Cardiac septum (tissue), 1 donor: ENCODE data around the gene PCDH12. TPM values are rescaled to one million over a fixed set of nuclear protein-coding genes. Genes with fewer than 3 reads are reported as not detected.

ENCODE experiments used
- DNase-seq: peaks from one replicate; pipeline ENCODE4 v3.0.0-alpha.2; 2020; ENCODE audit warnings: low spot score
- intact Hi-C: fragments of 100-400 bp; cut with DNase I; formaldehyde crosslinking; loops from one replicate; pipeline ENCODE4 v1.14.0; 2022
- long read RNA-seq: library from polyadenylated mRNA; unstranded; transcript quantifications from one replicate; pipeline ENCODE4 v2.0.0, GENCODE V29; 2021
- total RNA-seq: library from RNA; stranded (reverse); fragmentation: NEBNext Ultra II Directional; extraction: Animal tissue kit (Norgen Biotek cat#: 25700); gene quantifications from one replicate; pipeline ENCODE4 v1.2.1, GENCODE V29; 2021
- donor health status: DM: no; HTN: no; CAD: no.

The PCDH12 gene
- 4.9 TPM for total RNA-seq
- long read RNA-seq, full-length matches to known transcripts: 5 of 9 reads
- long read RNA-seq, partial matches to known transcripts: 1 of 9 reads
- long read RNA-seq, other reads (novel, unspliced or antisense): 3 of 9 reads

- intact Hi-C loops: loop anchor here (2.0 to 5.0 kb wide), 2 partner anchors 77 to 151 kb away; no protein-coding TSS in a partner anchor
- DNase-seq: no peak
Measured at GRCh38 chr5:141958113-141958512, at the start of gene PCDH12. TSS of gene PCDH12 (minus strand) at chr5:141958202. CDS start at chr5:141957851, 351 bp downstream.

GRCh38 chr5:142007237-142007544 lies 49.2 kb upstream of the PCDH12 start:
- no peak for DNase-seq
- intact Hi-C loops: no loop called here

- intact Hi-C loops: no loop called here
- DNase-seq: no peak
Measured at GRCh38 chr5:142006363-142007236, 48.6 kb upstream of the PCDH12 start.

- DNase-seq: no peak
- intact Hi-C loops: no loop called here
Measured at GRCh38 chr5:142003266-142003800, 45.3 kb upstream of the PCDH12 start.

- DNase-seq: no peak
- intact Hi-C loops: no loop called here
Measured at GRCh38 chr5:142000704-142001484, 42.9 kb upstream of the PCDH12 start.

GRCh38 chr5:142000173-142000572 lies 42.2 kb upstream of the PCDH12 start:
- no peak for DNase-seq
- intact Hi-C loops: no loop called here

- intact Hi-C loops: no loop called here
- no peak for DNase-seq
Measured at GRCh38 chr5:141997358-141997960, 39.5 kb upstream of the PCDH12 start.

GRCh38 chr5:141995656-141996055 lies 37.7 kb upstream of the PCDH12 start:
- intact Hi-C loops: no loop called here
- no peak for DNase-seq

- no peak for DNase-seq
- intact Hi-C loops: no loop called here
Measured at GRCh38 chr5:141994511-141995136, 36.6 kb upstream of the PCDH12 start.

- intact Hi-C loops: no loop called here
- DNase-seq: no peak
Measured at GRCh38 chr5:141992349-141992963, 34.5 kb upstream of the PCDH12 start.

GRCh38 chr5:141989720-141990119 lies 31.7 kb upstream of the PCDH12 start:
- intact Hi-C loops: loop anchor here (2.0 kb wide), 1 partner anchor 153 kb away; no protein-coding TSS in a partner anchor
- no peak for DNase-seq

GRCh38 chr5:141986072-141986471 lies 28.1 kb upstream of the PCDH12 start:
- intact Hi-C loops: no loop called here
- DNase-seq: no peak

- intact Hi-C loops: no loop called here
- DNase-seq: no peak
Measured at GRCh38 chr5:141982626-141983025, 24.6 kb upstream of the PCDH12 start.

GRCh38 chr5:141978389-141978788 lies 20.4 kb upstream of the PCDH12 start:
- no peak for DNase-seq
- intact Hi-C loops: no loop called here

GRCh38 chr5:141976176-141976575 lies 18.2 kb upstream of the PCDH12 start:
- DNase-seq: no peak
- intact Hi-C loops: no loop called here

- intact Hi-C loops: no loop called here
- DNase-seq: no peak
Measured at GRCh38 chr5:141973871-141974595, 16.0 kb upstream of the PCDH12 start.

GRCh38 chr5:141969783-141970771 lies 12.1 kb upstream of the PCDH12 start:
- intact Hi-C loops: no loop called here

More at GRCh38 chr5:141969783-141970771, 12.1 kb upstream of the PCDH12 start:
- no peak for DNase-seq
